ENCODE measurements around the gene L3MBTL4.

DNA sequence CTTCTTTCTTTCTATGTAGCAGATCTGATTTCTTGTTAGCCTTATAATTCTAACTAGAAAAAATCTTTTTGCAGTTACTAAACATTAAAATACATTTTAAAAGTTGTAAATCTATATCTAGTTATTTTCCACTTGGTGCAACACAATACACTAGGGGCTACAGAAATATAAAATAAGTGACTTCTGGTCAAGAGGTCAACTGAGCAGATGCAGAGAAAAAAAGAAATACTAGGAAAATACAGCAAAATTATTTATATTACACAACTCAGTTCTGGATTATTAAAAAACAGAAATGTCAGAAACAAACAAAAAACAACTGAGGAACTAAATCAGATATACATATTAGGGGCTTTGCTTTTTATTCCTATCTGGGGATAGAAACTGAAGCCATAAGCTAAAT lies 83.9 kb downstream of the L3MBTL4 start:
- TF ChIP-seq EZH2 (IDR thresholded peaks at IDR 0.05; ENCODE audit: borderline replicate concordance) = no peak
- TF ChIP-seq, protein P1, sequence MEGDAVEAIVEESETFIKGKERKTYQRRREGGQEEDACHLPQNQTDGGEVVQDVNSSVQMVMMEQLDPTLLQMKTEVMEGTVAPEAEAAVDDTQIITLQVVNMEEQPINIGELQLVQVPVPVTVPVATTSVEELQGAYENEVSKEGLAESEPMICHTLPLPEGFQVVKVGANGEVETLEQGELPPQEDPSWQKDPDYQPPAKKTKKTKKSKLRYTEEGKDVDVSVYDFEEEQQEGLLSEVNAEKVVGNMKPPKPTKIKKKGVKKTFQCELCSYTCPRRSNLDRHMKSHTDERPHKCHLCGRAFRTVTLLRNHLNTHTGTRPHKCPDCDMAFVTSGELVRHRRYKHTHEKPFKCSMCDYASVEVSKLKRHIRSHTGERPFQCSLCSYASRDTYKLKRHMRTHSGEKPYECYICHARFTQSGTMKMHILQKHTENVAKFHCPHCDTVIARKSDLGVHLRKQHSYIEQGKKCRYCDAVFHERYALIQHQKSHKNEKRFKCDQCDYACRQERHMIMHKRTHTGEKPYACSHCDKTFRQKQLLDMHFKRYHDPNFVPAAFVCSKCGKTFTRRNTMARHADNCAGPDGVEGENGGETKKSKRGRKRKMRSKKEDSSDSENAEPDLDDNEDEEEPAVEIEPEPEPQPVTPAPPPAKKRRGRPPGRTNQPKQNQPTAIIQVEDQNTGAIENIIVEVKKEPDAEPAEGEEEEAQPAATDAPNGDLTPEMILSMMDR (IDR thresholded peaks at IDR 0.05; ENCODE audit: poor library complexity) = no peak

Data from hepatocyte (in vitro differentiated cells).